Neural cell (in vitro differentiated cells): ENCODE results near the gene NLRP6. TPM values are rescaled to one million over a fixed set of nuclear protein-coding genes. Genes with fewer than 3 reads are reported as not detected.
"Not testable (repeated sequence)": the region's sequence is repeated elsewhere in the genome, so short reads cannot be mapped to it uniquely, and the experiment has no call there.

ENCODE experiments used
- H2AFZ ChIP-seq: fragments of 200-600, 300-800 bp; sonication (generic), shearing (Covaris generic); 2 replicates; pipeline ENCODE4 v1.6.0; 2014; ENCODE audit warnings: low read depth, mild to moderate bottlenecking, antibody characterized with exemption, low read length, moderate library complexity
- H3F3A ChIP-seq: fragments of 200-600 bp; shearing (Covaris generic); 2 replicates; pipeline ENCODE4 v1.6.1; 2016; ENCODE audit warnings: mild to moderate bottlenecking, moderate library complexity, mixed read lengths, antibody characterized with exemption, low read length; ENCODE audit not compliant: insufficient read depth, poor library complexity, severe bottlenecking
- H3K27ac ChIP-seq: fragments of 200-600, 300-800 bp; sonication (generic), shearing (Covaris generic); 2 replicates; pipeline ENCODE4 v1.5.1; 2014; ENCODE audit warnings: mild to moderate bottlenecking, low read length, moderate library complexity
- H3K27me3 ChIP-seq: fragments of 300-800, 200-600 bp; sonication (generic), shearing (Covaris generic); 2 replicates; pipeline ENCODE4 v1.6.0; 2014; ENCODE audit warnings: mild to moderate bottlenecking, low read depth, low read length, moderate library complexity; ENCODE audit not compliant: insufficient read depth
- H3K36me3 ChIP-seq: fragments of 300-800, 200-600 bp; sonication (generic), shearing (Covaris generic); 2 replicates; pipeline ENCODE4 v1.5.1; 2014; ENCODE audit warnings: mild to moderate bottlenecking, antibody characterized with exemption, low read length, moderate library complexity; ENCODE audit not compliant: insufficient read depth
- H3K4me2 ChIP-seq: fragments of 300-800, 200-600 bp; sonication (generic), shearing (Covaris generic); 2 replicates; pipeline ENCODE4 v1.6.0; 2014; ENCODE audit warnings: mild to moderate bottlenecking, low read length
- H3K4me3 ChIP-seq: fragments of 300-800, 200-600 bp; sonication (generic), shearing (Covaris generic); 2 replicates; pipeline ENCODE4 v1.5.1; 2014; ENCODE audit warnings: mild to moderate bottlenecking, low read length, moderate library complexity
- H3K79me2 ChIP-seq: fragments of 200-600 bp; shearing (Covaris generic); replicated peaks from 2 replicates; pipeline ENCODE4 v1.6.0; 2014; ENCODE audit warnings: mild to moderate bottlenecking, low read length, moderate library complexity; ENCODE audit not compliant: insufficient read depth
- H3K9ac ChIP-seq: fragments of 300-800, 200-600 bp; sonication (generic), shearing (Covaris generic); 2 replicates; pipeline ENCODE4 v1.6.1; 2016; ENCODE audit warnings: mild to moderate bottlenecking, low read length, mixed read lengths
- H3K9me2 ChIP-seq: fragments of 200-600 bp; shearing (Covaris generic); 2 replicates; pipeline ENCODE4 v1.6.1; 2016; ENCODE audit warnings: mild to moderate bottlenecking, low read length, mixed read lengths; ENCODE audit not compliant: insufficient read depth
- H3K9me3 ChIP-seq: fragments of 200-600, 300-800 bp; sonication (generic), shearing (Covaris generic); 2 replicates; pipeline ENCODE4 v1.6.1; 2016; ENCODE audit warnings: mild to moderate bottlenecking, mixed run types, low read length, moderate library complexity, mixed read lengths
- H4K20me1 ChIP-seq: fragments of 200-600 bp; shearing (Covaris generic); 2 replicates; pipeline ENCODE4 v1.6.1; 2016; ENCODE audit warnings: mild to moderate bottlenecking, mixed run types; ENCODE audit not compliant: insufficient read depth
- CTCF ChIP-seq: fragments of 450-650 bp; IDR thresholded peaks from 2 replicates; pipeline ENCODE4 v1.5.1; 2014; ENCODE audit warnings: antibody characterized with exemption, mild to moderate bottlenecking, moderate library complexity; ENCODE audit not compliant: poor library complexity, severe bottlenecking
- EP300 ChIP-seq: fragments of 450-650 bp; conservative IDR thresholded peaks from 2 replicates; pipeline ENCODE4 v1.6.1; 2014; ENCODE audit warnings: antibody characterized with exemption, mild to moderate bottlenecking, moderate library complexity; ENCODE audit not compliant: poor library complexity, severe bottlenecking
- EZH2 ChIP-seq: fragments of 200-600, 300-800 bp; shearing (Covaris generic), sonication (generic); IDR thresholded peaks from 2 replicates; pipeline ENCODE4 v1.6.1; 2014; ENCODE audit warnings: antibody characterized with exemption, low read length, borderline replicate concordance, mild to moderate bottlenecking; ENCODE audit not compliant: insufficient read depth, poor library complexity, severe bottlenecking
- MXI1 ChIP-seq: fragments of 450-650 bp; conservative IDR thresholded peaks from 2 replicates; pipeline ENCODE4 v1.6.1; 2014; ENCODE audit warnings: antibody characterized with exemption, mild to moderate bottlenecking; ENCODE audit not compliant: poor library complexity, severe bottlenecking
- POLR2AphosphoS5 ChIP-seq: IDR thresholded peaks from 2 replicates; pipeline ENCODE4 v1.6.1; 2012
- RAD21 ChIP-seq: fragments of 450-650 bp; conservative IDR thresholded peaks from 2 replicates; pipeline ENCODE4 v1.6.1; 2014; ENCODE audit warnings: antibody characterized with exemption, mild to moderate bottlenecking, moderate library complexity
- SMC3 ChIP-seq: fragments of 450-650 bp; conservative IDR thresholded peaks from 2 replicates; pipeline ENCODE4 v1.6.1; 2014; ENCODE audit warnings: antibody characterized with exemption, mild to moderate bottlenecking, moderate library complexity; ENCODE audit not compliant: poor library complexity
- TAF1 ChIP-seq: IDR thresholded peaks from 2 replicates; pipeline ENCODE4 v1.6.1; 2012; ENCODE audit warnings: low read depth
- polyA plus RNA-seq: library from polyadenylated mRNA; depleted of rRNA; stranded (reverse); fragments of >200 nt; gene quantifications from 2 replicates; pipeline ENCODE4 v1.2.3, GENCODE V29; 2014
- TF ChIP-seq, protein P1 (sequence below): IDR thresholded peaks from 2 replicates; pipeline ENCODE4 v1.6.1; 2012; ENCODE audit warnings: borderline replicate concordance

Gene NLRP6
- polyA plus RNA-seq, 1 donor from 2014 or later, result not detected

GRCh38 chr11:332651-333480, 54.7 kb downstream of the NLRP6 start:
- Histone ChIP-seq H3K4me3 (no peak overlapping the region), H3F3A (no peaks in the 10 kb centered on the region), H3K79me2 (no peaks in the 10 kb centered on the region), H3K27ac (no peak overlapping the region), H3K27me3 (no peaks in the 10 kb centered on the region), H3K36me3 (no peaks in the 10 kb centered on the region), H4K20me1 (no peaks in the 10 kb centered on the region), H3K9me2 (no peaks in the 10 kb centered on the region), H3K4me2 (no peak overlapping the region), H3K9ac (no peak overlapping the region), H2AFZ (no peak overlapping the region), H3K9me3 (no peaks in the 10 kb centered on the region)
- TF ChIP-seq POLR2AphosphoS5 (no peak), SMC3 (no peak), MXI1 (no peak), RAD21 (no peak), CTCF (no peak), EZH2 (no peak), TAF1 (no peak), EP300 (no peak)
- TF ChIP-seq, protein P1, sequence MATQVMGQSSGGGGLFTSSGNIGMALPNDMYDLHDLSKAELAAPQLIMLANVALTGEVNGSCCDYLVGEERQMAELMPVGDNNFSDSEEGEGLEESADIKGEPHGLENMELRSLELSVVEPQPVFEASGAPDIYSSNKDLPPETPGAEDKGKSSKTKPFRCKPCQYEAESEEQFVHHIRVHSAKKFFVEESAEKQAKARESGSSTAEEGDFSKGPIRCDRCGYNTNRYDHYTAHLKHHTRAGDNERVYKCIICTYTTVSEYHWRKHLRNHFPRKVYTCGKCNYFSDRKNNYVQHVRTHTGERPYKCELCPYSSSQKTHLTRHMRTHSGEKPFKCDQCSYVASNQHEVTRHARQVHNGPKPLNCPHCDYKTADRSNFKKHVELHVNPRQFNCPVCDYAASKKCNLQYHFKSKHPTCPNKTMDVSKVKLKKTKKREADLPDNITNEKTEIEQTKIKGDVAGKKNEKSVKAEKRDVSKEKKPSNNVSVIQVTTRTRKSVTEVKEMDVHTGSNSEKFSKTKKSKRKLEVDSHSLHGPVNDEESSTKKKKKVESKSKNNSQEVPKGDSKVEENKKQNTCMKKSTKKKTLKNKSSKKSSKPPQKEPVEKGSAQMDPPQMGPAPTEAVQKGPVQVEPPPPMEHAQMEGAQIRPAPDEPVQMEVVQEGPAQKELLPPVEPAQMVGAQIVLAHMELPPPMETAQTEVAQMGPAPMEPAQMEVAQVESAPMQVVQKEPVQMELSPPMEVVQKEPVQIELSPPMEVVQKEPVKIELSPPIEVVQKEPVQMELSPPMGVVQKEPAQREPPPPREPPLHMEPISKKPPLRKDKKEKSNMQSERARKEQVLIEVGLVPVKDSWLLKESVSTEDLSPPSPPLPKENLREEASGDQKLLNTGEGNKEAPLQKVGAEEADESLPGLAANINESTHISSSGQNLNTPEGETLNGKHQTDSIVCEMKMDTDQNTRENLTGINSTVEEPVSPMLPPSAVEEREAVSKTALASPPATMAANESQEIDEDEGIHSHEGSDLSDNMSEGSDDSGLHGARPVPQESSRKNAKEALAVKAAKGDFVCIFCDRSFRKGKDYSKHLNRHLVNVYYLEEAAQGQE, result no peak

DNA sequence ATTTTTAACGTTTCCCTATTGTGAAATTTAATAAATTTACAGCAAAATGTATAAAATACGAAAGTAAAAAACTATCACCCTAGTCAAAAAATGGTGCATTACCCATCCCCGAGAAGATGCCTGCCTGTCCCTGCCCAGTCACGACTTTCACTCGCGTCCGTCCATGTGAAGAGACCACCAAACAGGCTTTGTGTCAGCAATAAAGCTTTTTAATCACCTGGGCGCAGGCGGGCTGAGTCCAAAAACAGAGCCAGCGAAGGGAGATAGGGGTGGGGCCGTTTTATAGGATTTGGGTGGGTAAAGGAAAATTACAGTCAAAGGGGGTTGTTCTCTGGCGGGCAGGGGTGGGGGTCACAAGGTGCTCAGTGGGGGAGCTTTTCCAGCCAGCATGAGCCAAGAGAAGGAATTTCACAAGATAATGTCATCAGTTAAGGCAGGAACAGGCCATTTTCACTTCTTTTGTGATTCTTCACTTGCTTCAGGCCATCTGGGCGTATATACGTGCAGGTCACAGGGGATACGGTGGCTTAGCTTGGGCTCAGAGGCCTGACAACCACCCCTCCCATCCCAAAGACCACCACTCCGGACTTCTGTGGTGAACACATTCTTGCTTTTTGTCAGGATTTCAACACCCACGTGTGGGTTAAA, 55.5 kb downstream of the NLRP6 start:
- H3K9me3 ChIP-seq, H4K20me1 ChIP-seq, H3F3A ChIP-seq, H3K79me2 ChIP-seq, H3K9ac ChIP-seq, H3K36me3 ChIP-seq, H3K4me2 ChIP-seq, H3K27me3 ChIP-seq, H3K9me2 ChIP-seq, H2AFZ ChIP-seq, H3K4me3 ChIP-seq, H3K27ac ChIP-seq: not testable (repeated sequence)
